Neural progenitor cell (in vitro differentiated cells): Measurements from ENCODE around the gene CNTNAP2. TPM values are rescaled to one million over a fixed set of nuclear protein-coding genes. Genes with fewer than 3 reads are reported as not detected.

Source experiments
- DNase-seq: peaks from one replicate; pipeline ENCODE4 v3.0.0-alpha.2; 2016; ENCODE audit warnings: low spot score
- H2AFZ ChIP-seq: fragments of 200-600 bp; sonication (generic); replicated peaks from 2 replicates; pipeline ENCODE4 v1.6.1; 2016; ENCODE audit warnings: antibody characterized with exemption
- H3F3A ChIP-seq: fragments of 200-600 bp; sonication (generic); 2 replicates; pipeline ENCODE4 v1.6.1; 2016; ENCODE audit warnings: antibody characterized with exemption, low read depth
- H3K27ac ChIP-seq: fragments of 200-600 bp; sonication (generic); 2 replicates; pipeline ENCODE4 v1.5.1; 2016; ENCODE audit warnings: mild to moderate bottlenecking
- H3K27me3 ChIP-seq: fragments of 200-600 bp; sonication (generic); 2 replicates; pipeline ENCODE4 v1.6.1; 2016; ENCODE audit warnings: mild to moderate bottlenecking, moderate library complexity
- H3K36me3 ChIP-seq: fragments of 200-600 bp; sonication (generic); 2 replicates; pipeline ENCODE4 v1.5.1; 2016
- H3K4me1 ChIP-seq: fragments of 200-600 bp; sonication (generic); 2 replicates; pipeline ENCODE4 v1.6.1; 2016; ENCODE audit warnings: mixed run types
- H3K4me2 ChIP-seq: fragments of 200-600 bp; sonication (generic); 2 replicates; pipeline ENCODE4 v1.6.1; 2016
- H3K4me3 ChIP-seq: fragments of 200-600 bp; sonication (generic); 2 replicates; pipeline ENCODE4 v1.5.1; 2016
- H3K79me2 ChIP-seq: fragments of 200-600 bp; sonication (generic); 2 replicates; pipeline ENCODE4 v1.6.1; 2016; ENCODE audit warnings: low read depth
- H3K9ac ChIP-seq: fragments of 200-600 bp; sonication (generic); 2 replicates; pipeline ENCODE4 v1.6.1; 2016
- H3K9me3 ChIP-seq: fragments of 200-600 bp; sonication (generic); 2 replicates; pipeline ENCODE4 v1.5.1; 2016; ENCODE audit warnings: low read depth
- H4K20me1 ChIP-seq: fragments of 200-600 bp; sonication (generic); 2 replicates; pipeline ENCODE4 v1.6.1; 2016; ENCODE audit warnings: low read depth
- H3K27ac Mint-ChIP-seq: 3 replicates; pipeline ENCODE4 v1.8.0; 2021; ENCODE audit warnings: mixed read lengths
- H3K27me3 Mint-ChIP-seq: 2 replicates; pipeline ENCODE4 v1.8.0; 2022; ENCODE audit warnings: low read depth, mild to moderate bottlenecking, inconsistent platforms, moderate library complexity, mixed read lengths; ENCODE audit not compliant: insufficient read depth
- H3K36me3 Mint-ChIP-seq: 3 replicates; pipeline ENCODE4 v1.8.0; 2021; ENCODE audit warnings: mixed read lengths
- H3K4me1 Mint-ChIP-seq: 3 replicates; pipeline ENCODE4 v1.8.0; 2021; ENCODE audit warnings: mixed read lengths
- H3K4me3 Mint-ChIP-seq: 3 replicates; pipeline ENCODE4 v1.8.0; 2021; ENCODE audit warnings: mild to moderate bottlenecking, moderate library complexity, mixed read lengths
- H3K9me3 Mint-ChIP-seq: 3 replicates; pipeline ENCODE4 v1.8.0; 2020; ENCODE audit warnings: mixed read lengths
- EZH2 ChIP-seq: fragments of 200-600 bp; sonication (generic); IDR thresholded peaks from 2 replicates; pipeline ENCODE4 v1.6.1; 2017; ENCODE audit warnings: antibody characterized with exemption, mild to moderate bottlenecking, moderate library complexity
- EZH2phosphoT487 ChIP-seq: fragments of 200-600 bp; sonication (generic); IDR thresholded peaks from 2 replicates; pipeline ENCODE4 v1.6.1; 2017; ENCODE audit warnings: antibody characterized with exemption
- total RNA-seq: library from RNA; depleted of rRNA; stranded (reverse); fragments of >200 nt; gene quantifications from 2 replicates; pipeline ENCODE4 v1.2.3, GENCODE V29; 2015; ENCODE audit warnings: low replicate concordance
- TF ChIP-seq, protein P1 (sequence below): fragments of 200-600 bp; sonication (generic); IDR thresholded peaks from 2 replicates; pipeline ENCODE4 v1.5.1; 2017; ENCODE audit warnings: antibody characterized with exemption, mild to moderate bottlenecking

CNTNAP2 gene
- total RNA-seq, 1 donor from 2014 or later = 126 TPM

DNA sequence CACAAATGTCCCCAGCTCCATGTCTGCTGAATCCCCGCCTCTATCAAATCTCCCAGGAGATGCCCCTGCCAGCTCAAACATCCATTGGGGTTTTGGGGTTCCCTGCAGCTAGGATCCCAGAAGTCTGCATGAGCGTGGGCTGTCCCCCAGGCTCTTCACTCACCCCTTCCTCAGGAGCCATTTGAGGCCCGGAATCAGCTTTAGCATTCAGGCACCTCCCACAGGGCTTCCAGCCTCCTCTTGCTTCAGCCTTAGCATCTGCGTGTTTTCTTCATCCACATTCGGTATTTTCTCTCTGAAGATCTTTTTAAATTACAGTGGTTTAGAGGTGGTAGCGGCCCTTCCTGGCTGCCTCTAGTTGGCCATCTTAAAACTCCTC is 1054.4 kb downstream of the CNTNAP2 start:
- no peak overlapping the region for H3K4me3 Mint-ChIP-seq
- DNase-seq = peak; percentile 7
- TF ChIP-seq EZH2 = no peak
- TF ChIP-seq EZH2phosphoT487 = no peak
- TF ChIP-seq, protein P1, sequence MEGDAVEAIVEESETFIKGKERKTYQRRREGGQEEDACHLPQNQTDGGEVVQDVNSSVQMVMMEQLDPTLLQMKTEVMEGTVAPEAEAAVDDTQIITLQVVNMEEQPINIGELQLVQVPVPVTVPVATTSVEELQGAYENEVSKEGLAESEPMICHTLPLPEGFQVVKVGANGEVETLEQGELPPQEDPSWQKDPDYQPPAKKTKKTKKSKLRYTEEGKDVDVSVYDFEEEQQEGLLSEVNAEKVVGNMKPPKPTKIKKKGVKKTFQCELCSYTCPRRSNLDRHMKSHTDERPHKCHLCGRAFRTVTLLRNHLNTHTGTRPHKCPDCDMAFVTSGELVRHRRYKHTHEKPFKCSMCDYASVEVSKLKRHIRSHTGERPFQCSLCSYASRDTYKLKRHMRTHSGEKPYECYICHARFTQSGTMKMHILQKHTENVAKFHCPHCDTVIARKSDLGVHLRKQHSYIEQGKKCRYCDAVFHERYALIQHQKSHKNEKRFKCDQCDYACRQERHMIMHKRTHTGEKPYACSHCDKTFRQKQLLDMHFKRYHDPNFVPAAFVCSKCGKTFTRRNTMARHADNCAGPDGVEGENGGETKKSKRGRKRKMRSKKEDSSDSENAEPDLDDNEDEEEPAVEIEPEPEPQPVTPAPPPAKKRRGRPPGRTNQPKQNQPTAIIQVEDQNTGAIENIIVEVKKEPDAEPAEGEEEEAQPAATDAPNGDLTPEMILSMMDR = no peak

DNA sequence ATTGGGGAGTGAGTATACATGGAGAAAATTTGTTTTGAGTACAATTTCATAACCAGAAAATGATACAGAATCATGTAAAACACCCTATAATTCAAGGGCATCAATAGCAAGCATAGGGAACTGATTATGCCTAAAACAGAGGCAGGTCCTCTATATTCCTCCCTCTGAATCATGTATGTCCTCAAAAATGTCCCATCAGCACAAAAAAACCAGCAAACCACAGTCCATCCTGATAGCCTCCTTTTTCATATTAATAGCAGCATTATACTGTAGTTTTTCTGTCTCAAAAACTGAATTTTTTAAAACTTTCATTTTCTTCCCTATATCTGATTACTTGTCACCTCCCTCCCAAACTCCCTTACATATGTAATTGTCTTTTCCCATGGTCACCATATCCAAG is 1057.3 kb downstream of the CNTNAP2 start:
- Histone ChIP-seq H3K9ac (no peak overlapping the region), H3K9me3 (no peaks in the 10 kb centered on the region), H3K4me2 (no peak overlapping the region), H3F3A (no peaks in the 10 kb centered on the region), H3K27me3 (no peaks in the 10 kb centered on the region), H2AFZ (no peak overlapping the region), H3K4me1 (peaks cover 2% of the 10 kb centered on the region), H3K79me2 (no peaks in the 10 kb centered on the region), H3K36me3 (no peaks in the 10 kb centered on the region), H3K27ac (no peak overlapping the region), H3K4me3 (no peak overlapping the region), H4K20me1 (no peaks in the 10 kb centered on the region)
- TF ChIP-seq, protein P1 = no peak
- TF ChIP-seq EZH2phosphoT487 = no peak
- TF ChIP-seq EZH2 = no peak
- DNase-seq = no peak
- Mint-ChIP-seq H3K36me3 (no peaks in the 10 kb centered on the region), H3K4me1 (peaks cover 3% of the 10 kb centered on the region), H3K9me3 (no peaks in the 10 kb centered on the region), H3K27me3 (no peaks in the 10 kb centered on the region), H3K27ac (no peak overlapping the region), H3K4me3 (no peak overlapping the region)

More for the DNA sequence above, 1054.4 kb downstream of the CNTNAP2 start:
- Histone ChIP-seq H3K27ac (no peak overlapping the region), H3K4me1 (peaks cover 2% of the 10 kb centered on the region), H3K9ac (no peak overlapping the region), H3K27me3 (no peaks in the 10 kb centered on the region), H3F3A (no peaks in the 10 kb centered on the region), H3K36me3 (no peaks in the 10 kb centered on the region), H4K20me1 (no peaks in the 10 kb centered on the region), H3K4me2 (no peak overlapping the region), H2AFZ (peak overlapping the region; percentile 95), H3K9me3 (no peaks in the 10 kb centered on the region), H3K79me2 (no peaks in the 10 kb centered on the region), H3K4me3 (no peak overlapping the region)
- Mint-ChIP-seq H3K9me3 (no peaks in the 10 kb centered on the region), H3K27ac (no peak overlapping the region), H3K27me3 (no peaks in the 10 kb centered on the region), H3K36me3 (no peaks in the 10 kb centered on the region), H3K4me1 (peaks cover 3% of the 10 kb centered on the region)

DNA sequence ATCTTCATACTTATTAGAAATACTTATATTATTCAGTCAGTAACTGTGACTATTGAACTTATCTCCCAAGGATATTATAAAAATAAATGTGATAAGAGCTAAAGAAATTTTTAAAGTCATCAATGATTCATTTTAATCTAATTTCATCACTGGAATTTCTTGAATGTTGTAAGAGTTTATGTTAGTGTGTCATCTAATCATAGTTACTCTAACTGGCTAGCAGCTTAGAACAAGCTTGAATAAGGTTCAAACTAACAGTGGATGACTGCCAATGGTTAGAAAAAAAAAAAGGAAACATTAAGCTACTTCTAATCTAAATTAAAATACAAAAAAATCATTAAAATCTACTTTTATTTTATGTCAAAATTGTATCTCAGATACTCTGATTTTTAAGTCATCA is 1066.3 kb downstream of the CNTNAP2 start:
- DNase-seq = no peak
- Histone ChIP-seq H3K36me3 (no peaks in the 10 kb centered on the region), H3K4me3 (no peak overlapping the region), H3K27me3 (no peaks in the 10 kb centered on the region), H3K27ac (no peak overlapping the region), H3K4me2 (no peak overlapping the region), H3K79me2 (no peaks in the 10 kb centered on the region), H3K4me1 (no peaks in the 10 kb centered on the region), H4K20me1 (no peaks in the 10 kb centered on the region), H3K9me3 (no peaks in the 10 kb centered on the region), H3K9ac (no peak overlapping the region), H2AFZ (no peak overlapping the region), H3F3A (no peaks in the 10 kb centered on the region)
- no peaks in the 10 kb centered on the region for H3K36me3 Mint-ChIP-seq
- no peak overlapping the region for H3K4me3 Mint-ChIP-seq
- no peaks in the 10 kb centered on the region for H3K27me3 Mint-ChIP-seq
- H3K4me1 Mint-ChIP-seq = no peaks in the 10 kb centered on the region
- no peak overlapping the region for H3K27ac Mint-ChIP-seq
- H3K9me3 Mint-ChIP-seq = no peaks in the 10 kb centered on the region
- TF ChIP-seq, protein P1 = no peak
- TF ChIP-seq EZH2 (no peak), EZH2phosphoT487 (no peak)

DNA sequence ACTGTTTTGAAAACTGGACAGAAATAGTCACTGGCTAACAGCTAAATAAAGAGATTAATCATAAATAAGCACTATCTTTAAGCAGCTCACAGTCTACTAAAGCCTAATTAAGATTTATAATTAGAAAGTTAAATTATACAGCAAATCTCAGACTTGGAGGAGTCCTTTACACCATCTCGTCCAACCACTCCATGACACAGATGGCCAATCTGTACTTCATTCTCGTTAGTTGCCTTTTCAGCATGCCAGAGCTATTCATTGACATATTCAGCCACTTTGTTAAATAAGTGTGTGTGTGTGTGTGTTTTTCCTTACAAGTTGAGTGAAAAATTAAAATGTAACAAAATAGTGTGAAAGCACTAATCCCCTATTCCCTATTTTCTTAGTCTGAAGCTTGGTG is 1066.7 kb downstream of the CNTNAP2 start:
- H3K4me1 ChIP-seq = no peaks in the 10 kb centered on the region
- no peaks in the 10 kb centered on the region for H3K79me2 ChIP-seq
- no peak overlapping the region for H3K4me3 ChIP-seq
- Mint-ChIP-seq H3K4me3 (no peak overlapping the region), H3K27ac (no peak overlapping the region), H3K27me3 (no peaks in the 10 kb centered on the region), H3K4me1 (no peaks in the 10 kb centered on the region), H3K9me3 (no peaks in the 10 kb centered on the region), H3K36me3 (no peaks in the 10 kb centered on the region)
- H3K27ac ChIP-seq = no peak overlapping the region
- no peak for DNase-seq
- no peak overlapping the region for H2AFZ ChIP-seq
- H3K9me3 ChIP-seq = no peaks in the 10 kb centered on the region
- TF ChIP-seq, protein P1 = no peak
- TF ChIP-seq EZH2 (no peak), EZH2phosphoT487 (no peak)
- H3F3A ChIP-seq = no peaks in the 10 kb centered on the region
- H3K27me3 ChIP-seq = no peaks in the 10 kb centered on the region
- H3K36me3 ChIP-seq = no peaks in the 10 kb centered on the region
- no peak overlapping the region for H3K4me2 ChIP-seq
- H3K9ac ChIP-seq = no peak overlapping the region
- H4K20me1 ChIP-seq = no peaks in the 10 kb centered on the region
